NCI-H2081 (cell line): ENCODE results near the gene TMEM45B.
"Not testable (repeated sequence)": the region's sequence is repeated elsewhere in the genome, so short reads cannot be mapped to it uniquely, and the experiment has no call there.

Experiments
- DNase-seq, 2 experiments: peaks; one replicate each; lab custom pipeline; 2025; lab: John Stamatoyannopoulos, UW

Gene TMEM45B

DNA sequence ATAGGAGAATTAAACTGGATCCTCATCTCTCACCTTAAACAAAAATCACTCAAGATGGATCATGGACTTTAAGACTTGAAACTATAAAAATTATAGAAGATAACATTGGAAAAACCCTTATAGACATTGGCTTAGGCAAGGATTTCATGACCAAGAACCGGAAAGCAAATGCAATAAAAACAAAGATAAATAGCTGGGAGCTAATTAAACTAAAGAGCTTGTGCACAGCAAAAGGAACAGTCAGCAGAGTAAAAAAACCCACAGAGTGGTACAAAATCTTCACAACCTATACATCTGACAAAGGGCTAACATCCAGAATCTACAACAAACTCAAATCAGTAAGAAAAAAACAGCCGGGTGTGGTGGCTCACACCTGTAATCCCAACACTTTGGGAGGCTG lies 7.4 kb upstream of the TMEM45B start:
- DNase-seq = not testable (repeated sequence)

DNA sequence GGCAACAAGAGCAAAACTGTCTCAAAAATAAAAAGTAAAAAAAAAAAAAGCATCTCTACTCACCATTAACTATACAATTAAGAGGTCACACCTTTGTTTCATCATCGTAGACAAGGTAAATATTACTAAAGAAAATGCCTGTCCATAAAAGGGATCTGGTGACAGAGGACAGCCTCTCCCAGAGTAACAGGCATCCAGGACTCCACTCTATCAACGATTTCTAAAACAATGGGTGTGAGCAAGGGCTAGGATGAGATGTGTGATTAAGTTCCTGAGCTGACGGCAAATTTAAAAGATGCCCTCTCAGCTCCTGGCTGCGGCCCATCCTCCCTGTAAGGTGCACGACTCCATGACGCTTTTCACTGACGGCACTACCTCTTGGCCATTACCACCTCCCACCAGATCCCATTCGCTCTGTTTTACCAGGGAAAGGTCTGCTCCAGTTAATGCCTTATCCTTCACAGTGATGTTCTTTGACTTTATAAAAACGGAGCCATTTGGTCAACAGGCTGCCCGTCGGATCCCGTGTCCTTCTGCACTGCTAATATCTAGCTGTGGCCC lies 2.3 kb upstream of the TMEM45B start:
- no peak for DNase-seq

DNA sequence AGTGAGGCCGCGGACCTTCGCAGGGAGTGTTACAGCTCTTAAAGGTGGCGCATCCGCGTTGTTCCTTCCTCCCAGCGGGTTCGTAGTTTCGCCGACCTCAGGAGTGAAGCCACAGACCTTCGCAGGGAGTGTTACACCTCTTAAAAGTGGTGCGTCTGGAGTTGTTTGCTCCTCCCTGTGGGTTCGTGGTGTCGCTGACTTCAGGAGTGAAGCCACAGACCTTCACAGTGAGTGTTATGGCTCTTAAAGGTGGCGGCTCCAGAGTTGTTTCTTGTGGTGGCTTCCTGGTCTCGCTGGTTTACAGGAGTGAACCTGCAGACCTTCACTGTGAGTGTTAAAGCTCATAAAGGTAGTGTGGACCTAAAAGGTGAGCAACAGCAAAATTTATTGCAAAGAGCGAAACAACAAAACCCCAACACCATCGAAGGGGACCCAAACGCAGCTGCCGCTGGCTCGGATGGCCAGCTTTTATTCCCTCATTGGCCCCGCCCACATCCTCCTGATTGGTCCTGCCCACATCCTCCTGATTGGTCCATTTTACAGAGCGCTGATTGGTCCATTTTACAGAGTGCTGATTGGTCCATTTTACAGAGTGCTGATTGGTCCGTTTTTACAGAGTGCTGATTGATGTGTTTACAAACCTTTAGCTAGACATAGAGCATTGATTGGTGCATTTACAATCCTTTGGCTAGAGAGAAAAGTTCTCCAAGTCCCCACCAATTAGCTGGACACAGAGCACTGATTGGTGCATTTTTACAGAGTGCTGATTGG lies 1.2 kb upstream of the TMEM45B start:
- DNase-seq = no peak

DNA sequence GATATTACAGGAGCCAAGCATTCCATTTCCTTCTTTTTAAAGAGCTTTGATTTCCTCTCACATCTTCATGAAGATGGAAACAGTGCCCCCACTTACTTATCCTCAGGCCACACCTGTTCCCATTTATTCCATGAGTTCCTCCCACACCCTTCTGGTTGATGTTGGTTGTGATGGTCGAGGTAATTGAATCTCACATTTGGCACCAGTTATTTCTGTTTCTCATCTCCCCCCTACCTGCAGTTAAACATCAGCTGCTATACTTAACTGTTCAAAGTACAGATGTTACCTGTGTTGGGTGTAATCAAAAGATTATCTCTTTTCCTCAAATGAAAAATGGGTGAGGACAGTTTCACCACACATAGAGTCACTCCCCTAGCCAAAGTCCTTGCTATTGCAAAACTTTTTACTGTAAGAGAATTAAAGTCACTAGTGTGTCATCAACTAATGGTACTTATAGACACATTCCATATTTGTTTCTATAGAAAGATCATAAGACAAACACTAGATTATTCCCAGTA lies 1.9 kb downstream of the TMEM45B start:
- DNase-seq = no peak

DNA sequence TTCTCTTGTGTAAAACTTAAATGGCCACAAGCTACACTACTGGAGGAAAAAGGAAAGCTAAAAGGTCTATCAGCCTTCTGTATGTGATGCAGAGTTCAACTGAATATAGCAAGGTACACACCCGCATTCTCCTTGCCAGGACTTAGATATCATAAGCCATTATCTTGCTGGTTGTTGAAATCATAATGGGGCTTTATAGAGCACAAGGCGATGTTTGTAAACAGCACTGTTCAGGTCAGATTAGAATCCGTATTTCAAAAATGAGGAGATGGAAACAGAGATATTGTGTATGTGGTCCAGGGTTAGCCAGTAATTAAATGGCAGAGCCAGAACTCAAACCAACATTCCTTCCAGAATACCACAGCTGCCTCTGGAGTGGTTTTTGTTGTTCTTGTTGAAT lies 2.6 kb downstream of the TMEM45B start:
- not testable (repeated sequence) for DNase-seq

DNA sequence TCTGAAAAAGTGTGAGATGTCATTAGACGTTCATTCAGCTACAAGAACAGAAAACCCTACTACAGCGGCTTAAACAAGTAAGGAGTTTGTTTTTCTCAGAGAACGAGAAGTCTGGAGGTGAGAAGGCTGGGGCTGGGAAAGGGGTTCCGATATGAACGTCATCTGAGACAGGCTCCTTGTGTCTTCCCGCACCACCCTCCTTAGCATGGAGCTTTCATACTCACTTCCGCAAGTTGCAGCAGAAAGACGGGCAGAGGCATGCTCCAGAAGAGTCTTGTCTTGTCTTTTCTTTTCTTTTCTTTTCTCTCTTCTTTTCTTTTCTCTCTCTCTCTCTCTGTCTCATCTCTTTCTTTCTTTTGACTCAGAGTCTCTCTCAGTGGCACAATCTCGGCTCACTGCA lies 3.6 kb downstream of the TMEM45B start:
- DNase-seq = no peak

DNA sequence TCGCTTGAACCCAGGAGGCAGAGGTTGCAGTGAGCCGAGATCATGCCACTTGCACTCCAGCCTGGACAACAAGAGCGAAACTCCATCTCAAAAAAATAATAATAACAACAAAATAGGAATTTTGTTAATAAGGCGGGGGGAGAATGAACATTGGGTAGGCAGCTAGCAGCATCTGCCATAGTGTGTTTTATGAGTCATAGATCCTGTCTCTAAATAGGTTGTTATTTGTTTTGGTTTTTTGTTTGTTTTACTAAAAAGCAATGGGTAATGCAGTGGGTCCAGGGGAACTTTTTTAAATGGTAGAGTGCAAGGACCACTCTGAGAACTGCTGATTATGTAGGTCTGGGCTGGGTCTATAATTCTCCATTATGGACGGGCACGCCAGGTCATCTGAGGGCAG lies 4.6 kb downstream of the TMEM45B start:
- DNase-seq = not testable (repeated sequence)

DNA sequence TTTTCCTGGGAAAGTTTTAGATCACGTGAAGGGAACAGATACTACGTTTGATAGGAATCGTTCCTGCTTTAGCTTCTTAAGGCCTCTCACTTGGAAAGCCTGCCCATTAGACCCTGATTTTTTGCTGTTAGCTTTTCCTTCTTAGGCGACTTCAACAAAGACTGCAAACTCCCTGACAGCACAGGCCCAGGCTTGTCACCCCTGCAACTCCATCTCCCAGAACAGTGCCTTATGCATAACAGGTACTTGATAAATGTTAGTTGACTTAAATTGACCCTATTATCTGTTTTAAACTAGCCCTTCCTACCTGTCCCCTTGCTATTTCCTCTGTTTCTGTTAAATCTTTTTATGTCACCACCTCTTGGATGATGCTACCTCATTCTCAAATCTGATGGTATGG lies 7.6 kb downstream of the TMEM45B start:
- DNase-seq = not testable (repeated sequence)

DNA sequence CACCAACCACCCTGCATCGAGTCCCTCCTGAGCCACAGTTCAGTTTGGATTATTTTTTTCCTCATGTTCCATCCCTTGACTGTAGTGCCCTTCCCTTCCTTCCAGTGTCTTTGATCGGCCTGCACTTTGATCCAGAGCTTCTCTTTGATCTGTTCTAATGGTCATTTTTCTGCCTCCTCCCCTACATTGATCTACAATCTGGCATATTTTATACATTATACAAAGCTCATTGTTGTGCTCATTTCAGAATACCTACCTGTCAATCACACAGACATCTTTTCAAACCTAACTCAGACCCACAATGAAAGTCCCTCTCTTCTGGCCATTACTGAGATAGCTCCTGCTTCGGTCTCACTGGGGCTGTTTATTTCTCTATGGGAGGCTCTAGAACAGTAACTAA lies 8.2 kb downstream of the TMEM45B start:
- DNase-seq = not testable (repeated sequence)

DNA sequence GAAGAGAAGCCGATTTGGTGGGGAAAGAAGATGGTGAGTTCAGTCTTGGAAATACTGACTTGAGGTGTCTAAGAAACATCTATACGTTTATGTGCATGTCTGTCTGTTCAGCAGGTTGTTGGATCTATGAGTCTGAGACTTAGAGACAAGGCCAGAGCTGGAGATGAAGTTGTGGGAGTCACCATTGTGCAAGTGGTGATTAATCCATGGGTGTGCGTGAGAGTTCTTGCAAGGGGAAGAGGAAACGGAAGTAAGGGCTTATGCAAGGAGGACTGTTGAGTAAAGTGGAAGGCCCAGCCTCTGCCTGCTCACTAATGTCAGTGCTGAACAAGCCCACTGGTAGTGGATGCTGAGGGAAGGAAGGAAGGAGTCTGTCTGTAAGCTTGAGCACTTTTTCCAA lies 9.7 kb downstream of the TMEM45B start:
- DNase-seq = no peak

DNA sequence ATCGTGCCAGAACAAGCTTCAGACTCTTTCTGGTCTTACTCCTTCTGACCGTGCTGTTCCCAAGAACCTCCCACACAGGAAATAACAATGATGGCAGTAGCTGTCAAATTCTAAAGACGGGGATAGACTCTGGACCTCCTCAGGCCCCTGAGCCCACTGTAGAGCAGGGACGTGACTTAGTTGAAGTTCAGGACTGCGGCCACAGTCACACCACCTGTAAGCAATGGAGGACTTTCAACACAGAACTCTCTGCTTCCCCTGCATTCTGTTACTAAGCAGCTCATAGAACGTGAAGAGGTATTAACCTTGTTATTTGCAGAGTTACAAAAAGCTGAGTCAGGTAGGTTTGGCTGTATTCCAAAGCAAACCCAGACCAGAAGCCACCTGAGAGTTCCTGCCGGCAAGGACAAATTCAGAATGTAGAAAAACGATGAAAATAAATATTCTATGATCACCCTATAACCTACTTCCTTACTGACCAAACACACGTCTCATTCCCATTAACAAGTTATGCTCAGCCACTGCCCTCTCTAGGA lies 12.7 kb downstream of the TMEM45B start:
- peak; percentile 52 to 83 for DNase-seq

DNA sequence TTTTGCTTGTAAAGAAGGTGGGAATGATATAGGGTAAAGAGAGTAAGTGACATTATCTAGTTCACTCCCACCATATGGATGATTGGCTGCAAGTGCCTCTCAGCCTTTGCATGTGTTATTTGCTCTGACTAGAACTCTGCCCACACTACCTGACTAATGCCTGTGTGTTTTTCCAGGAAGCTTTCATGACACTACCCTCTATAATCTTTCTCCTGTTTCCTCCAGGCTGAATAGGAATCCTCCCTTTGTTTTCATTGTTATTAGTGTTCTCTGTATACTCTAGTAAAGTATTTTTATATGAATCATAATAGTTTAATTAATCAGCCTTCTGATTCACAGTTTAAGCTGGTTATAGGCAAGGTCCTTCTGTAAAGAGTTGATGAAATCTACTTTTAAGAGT lies 13.8 kb downstream of the TMEM45B start:
- DNase-seq = not testable (repeated sequence)

DNA sequence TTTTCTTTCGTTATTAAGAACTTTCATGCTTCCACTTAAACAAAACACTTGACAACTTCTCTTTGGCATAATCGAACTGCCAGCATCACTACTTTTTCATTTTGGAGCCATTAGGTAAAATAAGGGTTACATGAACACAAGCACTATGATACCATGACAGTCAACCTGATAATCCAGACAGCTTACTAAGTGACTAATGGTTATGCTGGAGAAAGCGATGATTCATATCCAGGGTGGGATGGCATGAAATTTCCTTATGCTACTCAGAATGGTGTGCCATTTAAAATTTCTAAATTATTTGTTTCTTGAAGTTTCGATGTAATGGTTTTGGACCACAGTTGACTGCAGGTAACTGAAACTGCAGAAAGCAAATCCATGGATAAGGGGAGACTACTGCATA lies 15.6 kb downstream of the TMEM45B start:
- DNase-seq = not testable (repeated sequence)

DNA sequence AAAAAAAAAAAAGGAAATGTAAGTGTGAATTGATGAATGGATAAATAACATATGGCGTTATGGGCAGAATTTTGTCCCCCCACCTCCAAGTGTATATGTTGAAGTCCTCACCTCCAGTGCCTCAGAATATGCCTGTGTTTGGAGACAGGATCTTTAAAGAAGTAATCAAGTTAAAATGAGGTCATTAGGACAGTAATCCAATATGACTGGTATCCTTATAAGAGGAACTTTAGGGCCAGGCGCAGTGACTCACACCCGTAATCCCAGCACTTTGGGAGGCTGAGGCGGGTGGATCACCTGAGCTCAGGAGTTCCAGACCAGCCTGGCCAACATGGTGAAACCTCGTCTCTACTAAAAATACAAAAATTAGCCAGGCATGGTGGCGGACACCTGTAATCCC lies 17.6 kb downstream of the TMEM45B start:
- not testable (repeated sequence) for DNase-seq

DNA sequence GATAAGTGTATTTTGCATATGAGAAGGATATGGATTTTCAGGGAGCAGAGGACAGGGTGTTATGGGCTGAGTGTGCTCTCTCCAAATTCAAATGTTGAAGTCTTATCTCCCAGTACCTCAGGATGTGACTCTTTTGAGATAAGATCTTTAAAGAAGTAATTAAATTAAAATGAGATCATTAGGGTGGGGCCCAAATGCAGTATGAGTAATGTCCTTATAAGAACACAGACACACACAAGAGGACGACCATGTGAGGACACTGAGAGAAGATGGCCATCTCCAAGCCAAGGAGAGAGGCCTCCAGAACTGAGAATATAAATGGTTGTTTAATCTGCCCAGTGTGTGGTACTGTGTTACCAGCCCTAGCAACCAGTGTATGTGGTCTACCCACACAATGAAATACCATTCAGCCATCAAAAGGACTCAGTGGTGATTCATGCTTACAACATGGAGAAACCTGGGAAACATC lies 20.8 kb downstream of the TMEM45B start:
- not testable (repeated sequence) for DNase-seq

DNA sequence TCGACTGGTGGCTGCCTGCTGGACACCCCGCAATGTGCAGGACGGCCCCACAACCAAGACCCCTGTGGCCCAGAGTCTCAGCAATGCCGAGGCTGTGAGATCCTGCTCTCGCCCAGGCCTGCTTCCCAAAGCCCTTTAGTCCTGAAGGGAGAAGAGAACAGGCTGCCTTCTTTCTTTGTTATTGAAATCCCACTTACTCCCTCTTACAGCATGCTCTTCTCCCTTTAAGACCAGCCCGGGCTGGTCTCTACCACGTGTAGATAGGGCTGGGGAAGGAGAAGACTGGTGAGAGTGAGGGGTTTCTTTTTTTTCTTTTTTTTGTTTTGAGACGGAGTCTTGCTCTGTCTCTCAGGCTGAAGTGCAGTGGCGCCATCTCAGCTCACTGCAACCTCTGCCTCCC lies 21.3 kb downstream of the TMEM45B start:
- no peak for DNase-seq

DNA sequence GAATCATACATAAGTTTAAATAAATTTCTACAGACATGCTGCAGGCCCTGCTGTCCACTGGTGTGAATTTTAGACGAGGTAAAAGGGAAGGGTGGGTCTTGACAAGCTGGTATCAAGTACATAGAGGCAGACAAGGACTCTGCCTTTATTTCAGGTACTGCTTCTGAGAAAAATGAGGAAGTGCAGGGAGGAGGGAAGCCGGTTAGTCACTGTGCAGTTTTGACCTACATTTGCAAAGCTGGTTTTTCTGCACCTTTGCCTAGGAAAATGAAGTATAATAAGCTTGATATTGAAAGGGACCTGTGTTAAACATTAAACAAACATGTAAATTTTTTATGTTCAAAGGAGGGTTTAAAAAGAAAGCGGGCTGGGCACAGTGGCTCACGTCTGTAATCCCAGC lies 24.6 kb downstream of the TMEM45B start:
- no peak for DNase-seq

DNA sequence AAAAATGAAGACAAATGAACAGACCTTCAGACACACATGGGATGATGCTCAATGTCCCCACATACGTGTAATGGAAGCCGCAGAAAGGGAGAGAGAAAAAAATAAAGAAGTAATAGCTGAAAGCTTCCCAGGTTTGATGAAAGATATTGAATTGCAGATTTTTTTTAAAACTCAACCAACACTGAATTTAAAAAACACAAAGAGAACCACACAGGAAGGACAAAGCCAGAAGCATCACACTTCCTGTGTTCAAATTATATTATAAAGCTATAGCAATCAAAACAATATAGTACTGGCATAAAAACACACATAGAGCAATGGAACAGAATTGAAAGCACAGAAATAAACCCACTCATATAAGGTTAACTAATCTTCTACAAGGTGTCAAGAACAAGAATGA lies 26.5 kb downstream of the TMEM45B start:
- no peak for DNase-seq

DNA sequence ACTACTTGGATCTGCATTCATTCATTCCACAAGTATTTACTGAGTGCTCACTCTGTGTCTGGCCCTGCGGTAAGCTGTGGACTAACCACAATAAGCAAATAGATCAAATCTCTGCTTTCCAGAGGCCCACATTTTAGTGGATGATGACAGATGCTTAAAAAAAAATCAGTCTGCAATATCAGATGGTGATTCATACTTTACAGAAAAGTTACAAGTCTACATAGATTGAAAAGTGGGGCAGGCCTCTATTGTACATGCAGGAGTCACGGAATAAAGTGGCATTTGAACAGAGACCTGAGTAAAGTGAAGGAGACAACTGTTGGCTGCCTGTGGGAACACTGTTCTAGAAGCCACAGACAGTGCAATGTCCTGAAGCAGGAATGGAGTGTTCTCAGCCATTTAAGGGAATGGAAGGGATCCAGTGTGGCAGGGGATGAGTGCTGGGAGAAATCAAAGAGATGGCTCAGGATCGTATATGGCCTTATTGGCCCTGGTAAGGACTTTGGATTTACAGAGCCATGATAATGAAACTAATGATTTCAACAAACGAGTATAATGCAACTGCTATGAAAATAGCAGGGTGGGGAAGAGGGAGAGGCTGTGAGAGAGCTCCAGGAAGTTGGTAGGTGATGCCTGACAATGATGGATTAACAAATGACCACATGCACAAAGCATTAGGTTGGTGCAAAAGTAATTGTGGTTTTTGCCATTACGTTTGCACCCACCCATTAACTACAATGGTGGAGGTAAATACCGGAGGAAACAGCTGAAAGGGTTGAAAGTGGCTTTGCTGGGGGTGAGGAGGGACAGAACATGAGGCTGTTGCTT lies 31.1 kb downstream of the TMEM45B start:
- peak; percentile 59 to 80 for DNase-seq

DNA sequence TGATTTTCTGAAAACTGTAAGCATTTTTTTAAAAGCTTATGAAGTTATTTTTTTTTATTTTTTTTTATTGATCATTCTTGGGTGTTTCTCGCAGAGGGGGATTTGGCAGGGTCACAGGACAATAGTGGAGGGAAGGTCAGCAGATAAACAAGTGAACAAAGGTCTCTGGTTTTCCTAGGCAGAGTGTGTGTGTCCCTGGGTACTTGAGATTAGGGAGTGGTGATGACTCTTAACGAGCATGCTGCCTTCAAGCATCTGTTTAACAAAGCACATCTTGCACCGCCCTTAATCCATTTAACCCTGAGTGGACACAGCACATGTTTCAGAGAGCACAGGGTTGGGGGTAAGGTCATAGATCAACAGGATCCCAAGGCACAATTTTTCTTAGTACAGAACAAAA lies 31.7 kb downstream of the TMEM45B start:
- DNase-seq = not testable (repeated sequence)

DNA sequence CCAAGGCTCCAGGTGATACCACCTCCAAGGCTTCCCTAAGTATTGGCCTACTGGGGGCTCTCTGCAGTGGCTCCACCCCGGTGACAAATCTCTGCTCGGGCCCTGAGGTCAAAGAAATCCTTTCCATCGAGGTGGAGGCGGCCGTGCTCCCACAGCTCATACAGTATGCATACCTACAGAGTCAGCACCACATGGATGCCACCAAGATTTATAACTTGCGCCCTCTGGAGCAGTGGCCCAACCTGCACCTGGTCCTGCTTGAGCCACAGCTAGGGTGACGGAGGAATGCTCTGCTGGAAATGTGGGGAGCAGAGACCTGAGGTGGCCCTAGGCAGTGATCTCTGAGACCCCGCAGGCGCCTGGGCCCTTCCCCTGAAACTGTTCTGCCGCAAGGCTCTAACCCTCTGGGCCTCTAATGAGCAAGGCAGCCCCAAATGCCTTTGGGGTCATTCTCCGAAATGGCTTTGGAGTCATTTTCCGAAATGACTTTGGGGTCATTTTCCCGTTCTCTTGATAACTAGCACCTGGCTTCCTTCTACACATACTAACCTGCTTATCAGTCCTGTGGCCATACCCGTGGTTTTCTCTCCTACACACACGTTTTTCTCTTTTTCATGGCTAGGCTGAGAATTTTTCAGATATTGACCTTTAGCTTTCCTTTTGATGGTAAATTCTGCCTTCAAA lies 33.9 kb downstream of the TMEM45B start:
- DNase-seq = no peak
